OCI-LY7 (cell line): ENCODE measurements around the gene CXorf66.

Experiments
- CTCF ChIP-seq: fragments of 200-600 bp; sonication (generic); conservative IDR thresholded peaks from 2 replicates; pipeline ENCODE4 v1.5.1; 2014; ENCODE audit warnings: mild to moderate bottlenecking, antibody characterized with exemption, low read length, moderate library complexity, mixed read lengths
- EZH2phosphoT487 ChIP-seq: fragments of 200-600 bp; sonication (generic); IDR thresholded peaks from 2 replicates; pipeline ENCODE4 v1.6.1; 2018; ENCODE audit warnings: low read depth, borderline replicate concordance, mild to moderate bottlenecking, mixed run types, antibody characterized with exemption, low read length, moderate library complexity, mixed read lengths

GRCh38 chrX:139905743-139906142 lies 59.6 kb downstream of the CXorf66 start:
- TF ChIP-seq CTCF (no peak), EZH2phosphoT487 (no peak)
